ENCODE results near the gene WDR18.

Gene WDR18

GRCh38 chr19:1041835-1042685, 57.9 kb downstream of the WDR18 start:
- H3K4me3 ChIP-seq (replicated peaks; ENCODE audit: low read depth, low read length) = no peak overlapping the region
- H3K36me3 ChIP-seq (ENCODE audit: control insufficient read depth, insufficient read depth, low read length) = peaks cover 14% of the 10 kb centered on the region
- no peak for TF ChIP-seq CTCF (IDR thresholded peaks at IDR 0.05; ENCODE audit: insufficient read depth, low read length, poor library complexity, severe bottlenecking)
- DNase-seq (ENCODE audit: extremely low read depth, insufficient read length) = no peak
- H3K27me3 ChIP-seq (replicated peaks; ENCODE audit: control insufficient read depth, insufficient read depth, low read length) = no peaks in the 10 kb centered on the region

GRCh38 chr19:1042689-1043511, 58.8 kb downstream of the WDR18 start:
- H3K27me3 ChIP-seq (replicated peaks; ENCODE audit: control insufficient read depth, insufficient read depth, low read length) = no peaks in the 10 kb centered on the region
- H3K36me3 ChIP-seq (ENCODE audit: control insufficient read depth, insufficient read depth, low read length) = peaks cover 14% of the 10 kb centered on the region
- no peak overlapping the region for H3K4me3 ChIP-seq (replicated peaks; ENCODE audit: low read depth, low read length)
- no peak for TF ChIP-seq CTCF (IDR thresholded peaks at IDR 0.05; ENCODE audit: insufficient read depth, low read length, poor library complexity, severe bottlenecking)
- DNase-seq (ENCODE audit: extremely low read depth, insufficient read length) = no peak

Measured in GM06990 (cell line).